GM20000 (cell line): ENCODE measurements around the gene MEP1A.

Source experiments
- DNase-seq: peaks from one replicate; pipeline ENCODE4 v3.0.0; 2012; ENCODE audit warnings: low spot score
- TF ChIP-seq, protein P1 (sequence below): IDR thresholded peaks from 2 replicates; pipeline ENCODE4 v1.5.1; 2012; ENCODE audit warnings: mild to moderate bottlenecking, control low read depth; ENCODE audit errors: extremely low read depth, missing control alignments

The MEP1A gene

DNA sequence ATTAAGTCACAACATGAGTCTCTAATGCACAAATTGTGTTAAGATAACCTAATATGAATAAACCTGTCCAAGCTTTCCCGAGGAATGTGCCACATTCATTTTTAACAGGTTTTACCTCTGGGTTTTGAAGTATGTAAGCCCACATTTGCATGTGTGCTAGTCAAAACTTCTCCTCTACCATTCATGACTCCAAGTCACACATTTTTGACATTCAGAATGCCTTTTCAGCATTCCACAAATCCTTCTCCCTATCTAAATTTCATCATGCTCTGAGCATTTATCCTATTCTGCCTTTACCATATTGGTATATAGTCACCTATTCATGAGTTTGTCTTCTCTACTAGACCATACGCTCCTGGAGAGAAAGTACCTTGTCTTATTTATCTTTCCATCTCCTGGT is 72.0 kb downstream of the MEP1A start:
- no peak for DNase-seq
- TF ChIP-seq, protein P1, sequence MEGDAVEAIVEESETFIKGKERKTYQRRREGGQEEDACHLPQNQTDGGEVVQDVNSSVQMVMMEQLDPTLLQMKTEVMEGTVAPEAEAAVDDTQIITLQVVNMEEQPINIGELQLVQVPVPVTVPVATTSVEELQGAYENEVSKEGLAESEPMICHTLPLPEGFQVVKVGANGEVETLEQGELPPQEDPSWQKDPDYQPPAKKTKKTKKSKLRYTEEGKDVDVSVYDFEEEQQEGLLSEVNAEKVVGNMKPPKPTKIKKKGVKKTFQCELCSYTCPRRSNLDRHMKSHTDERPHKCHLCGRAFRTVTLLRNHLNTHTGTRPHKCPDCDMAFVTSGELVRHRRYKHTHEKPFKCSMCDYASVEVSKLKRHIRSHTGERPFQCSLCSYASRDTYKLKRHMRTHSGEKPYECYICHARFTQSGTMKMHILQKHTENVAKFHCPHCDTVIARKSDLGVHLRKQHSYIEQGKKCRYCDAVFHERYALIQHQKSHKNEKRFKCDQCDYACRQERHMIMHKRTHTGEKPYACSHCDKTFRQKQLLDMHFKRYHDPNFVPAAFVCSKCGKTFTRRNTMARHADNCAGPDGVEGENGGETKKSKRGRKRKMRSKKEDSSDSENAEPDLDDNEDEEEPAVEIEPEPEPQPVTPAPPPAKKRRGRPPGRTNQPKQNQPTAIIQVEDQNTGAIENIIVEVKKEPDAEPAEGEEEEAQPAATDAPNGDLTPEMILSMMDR: no peak

DNA sequence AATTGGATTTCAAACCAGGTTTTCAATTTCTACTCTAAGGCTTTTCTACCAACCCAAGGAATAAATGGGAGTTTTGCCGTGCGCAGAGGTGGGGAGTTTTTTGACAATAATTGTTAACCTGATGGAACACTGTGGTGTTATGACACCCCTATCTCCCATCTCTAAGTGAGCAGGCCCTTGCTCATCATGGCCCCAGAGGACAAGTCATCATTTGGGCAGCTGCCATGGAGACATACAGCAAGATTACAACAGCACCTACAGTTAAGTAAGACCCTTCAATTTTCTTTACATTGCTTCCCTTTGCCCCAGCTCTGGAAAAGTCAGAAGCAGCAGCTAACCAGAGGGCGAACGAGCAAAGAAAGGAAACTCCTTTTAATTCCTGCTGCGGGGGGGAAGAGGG is 74.2 kb downstream of the MEP1A start:
- TF ChIP-seq, protein P1: no peak
- DNase-seq: no peak

DNA sequence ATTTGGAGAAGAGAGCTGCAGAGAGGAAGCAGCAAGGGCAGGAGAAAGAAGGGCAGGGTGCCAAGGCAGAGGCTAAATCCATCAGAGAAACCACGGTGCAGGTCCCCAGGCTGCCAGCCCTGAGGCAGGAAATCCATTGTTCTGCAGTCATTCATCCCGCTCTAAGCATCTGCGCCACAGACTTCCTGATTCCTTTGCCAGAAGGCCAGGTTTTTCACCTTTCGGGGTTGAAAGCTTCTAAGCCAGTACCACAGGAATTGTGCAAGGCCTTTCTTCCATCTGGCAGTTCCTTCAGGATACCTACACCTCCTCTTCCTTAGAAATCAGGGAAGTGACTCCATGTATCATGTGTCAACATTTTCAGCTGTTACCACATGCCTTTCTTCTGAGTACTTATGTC is 82.9 kb downstream of the MEP1A start:
- DNase-seq: no peak
- TF ChIP-seq, protein P1: no peak

DNA sequence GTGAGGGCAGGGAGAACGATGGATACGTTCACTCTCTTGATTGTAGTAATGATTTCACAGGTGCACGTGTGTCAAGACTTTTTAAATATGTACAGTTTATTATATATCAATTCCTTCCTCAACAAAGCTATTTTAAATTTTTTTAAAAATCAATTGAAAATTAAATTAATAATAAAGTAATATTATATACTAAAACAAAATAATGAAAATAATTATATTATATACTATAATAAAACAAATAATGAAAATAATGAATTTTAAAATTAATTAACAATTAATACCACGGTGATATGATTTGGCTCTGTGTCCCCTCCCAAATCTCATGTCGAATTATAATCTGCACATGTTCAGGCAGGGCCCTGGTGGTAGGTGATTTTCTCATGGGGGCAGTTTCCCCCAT is 85.8 kb downstream of the MEP1A start:
- TF ChIP-seq, protein P1: no peak
- no peak for DNase-seq

DNA sequence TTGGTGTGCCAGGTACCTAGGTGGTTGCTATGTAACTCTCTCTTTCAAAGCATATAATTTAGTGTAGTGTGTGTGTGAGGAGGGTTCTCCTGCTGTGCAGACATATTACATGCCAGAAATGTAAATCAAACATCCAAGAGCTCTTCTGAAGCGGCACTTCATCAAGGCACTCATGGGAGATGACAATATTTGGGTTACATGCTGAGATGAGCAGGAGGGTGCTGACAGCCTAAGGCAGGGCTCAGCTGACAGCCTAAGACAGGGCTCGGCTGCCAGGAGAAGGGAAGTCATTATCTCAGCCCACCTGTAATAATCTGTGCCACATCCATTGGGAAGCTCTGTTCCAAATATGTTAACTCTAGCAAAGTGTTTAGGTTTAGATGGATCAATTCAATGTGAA is 89.5 kb downstream of the MEP1A start:
- DNase-seq: no peak
- TF ChIP-seq, protein P1: no peak

DNA sequence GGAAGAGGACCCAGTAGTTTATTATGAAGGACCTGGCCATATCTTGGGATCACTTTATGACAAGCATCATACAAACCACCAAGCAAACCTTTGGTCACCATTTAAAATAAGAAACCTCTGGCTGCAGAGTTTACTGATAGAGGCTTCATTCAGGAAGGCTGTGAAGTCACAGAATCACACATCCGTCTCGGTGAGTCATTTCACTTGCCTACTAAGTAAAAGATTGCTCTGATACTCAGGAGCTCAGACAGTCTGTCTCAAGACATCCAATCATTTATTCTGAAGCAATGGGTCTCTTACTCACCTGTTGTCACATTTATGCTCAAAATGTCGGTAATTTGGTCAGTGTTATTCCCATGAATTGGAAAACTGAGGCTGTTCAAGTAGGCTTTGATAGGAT is 94.8 kb downstream of the MEP1A start:
- no peak for DNase-seq
- TF ChIP-seq, protein P1: no peak

DNA sequence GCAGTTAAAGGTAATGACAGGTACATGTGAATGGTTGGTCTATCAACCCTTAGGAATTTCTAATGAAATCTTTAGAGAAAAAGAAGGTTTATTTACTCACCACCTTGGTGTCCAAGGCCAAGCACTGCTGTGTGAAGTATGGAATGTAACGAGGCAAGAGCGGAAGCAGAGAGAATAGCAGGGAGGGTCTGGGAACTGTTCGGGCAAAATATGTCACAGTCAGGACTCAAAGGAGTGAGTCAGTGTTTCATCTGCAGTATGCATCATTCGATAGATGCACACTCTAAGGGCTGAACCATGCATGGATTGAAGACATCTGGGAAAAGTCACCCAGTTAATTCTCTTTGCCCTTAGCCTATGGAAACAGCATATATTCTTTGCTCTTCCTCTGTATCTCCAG is 95.4 kb downstream of the MEP1A start:
- no peak for DNase-seq

More for the DNA sequence above, 95.4 kb downstream of the MEP1A start:
- TF ChIP-seq, protein P1: no peak
